SK-N-SH (cell line): Measurements from ENCODE around the gene PDZK1IP1. TPM values are rescaled to one million over a fixed set of nuclear protein-coding genes. Genes with fewer than 3 reads are reported as not detected.

ENCODE experiments used
- CTCF ChIA-PET: fragments of 300-600, 350-600 bp; formaldehyde crosslinking; extraction: SDS; loops from one replicate; lab custom pipeline; 2021; lab: Yijun Ruan, JAX
- POLR2A ChIA-PET: fragments of 350-600 bp; sonication (Branson Sonifier 250); formaldehyde crosslinking; extraction: SDS; loops from one replicate; lab custom pipeline; 2020; ENCODE audit warnings: antibody characterized with exemption, inconsistent platforms; lab: Yijun Ruan, JAX
- DNase-seq: peaks from one replicate; pipeline ENCODE4 v3.0.0; 2012
- H2AFZ ChIP-seq: fragments of 200-600 bp; sonication (generic); 2 replicates; pipeline ENCODE4 v1.8.1; 2016; ENCODE audit warnings: antibody characterized with exemption, mild to moderate bottlenecking, low read depth
- H3F3A ChIP-seq: fragments of 200-600 bp; sonication (generic); replicated peaks from 2 replicates; pipeline ENCODE3; 2016; ENCODE audit warnings: antibody characterized with exemption, mild to moderate bottlenecking; ENCODE audit not compliant: insufficient read depth
- H3K27ac ChIP-seq, 2 experiments: fragments of 200-500 bp in 1 of 2; fragments of 200-600 bp in 1 of 2; sonication (Bioruptor generic) in 1 of 2; sonication (generic), shearing (Covaris generic) in 1 of 2; 2 replicates each; pipeline versions ENCODE4 v1.5.1 to v1.6.1; 2014 to 2016; ENCODE audit warnings: low read depth in 2 of 2, inconsistent platforms in 1 of 2, low read length in 1 of 2, mild to moderate bottlenecking in 1 of 2, mixed read lengths in 1 of 2
- H3K27me3 ChIP-seq: fragments of 200-600 bp; sonication (generic), shearing (Covaris generic); 2 replicates; pipeline ENCODE4 v1.6.1; 2016; ENCODE audit warnings: mixed run types; ENCODE audit not compliant: insufficient read depth
- H3K36me3 ChIP-seq, 2 experiments: fragments of 200-500 bp in 1 of 2; fragments of 200-600 bp in 1 of 2; sonication (Bioruptor generic) in 1 of 2; sonication (generic) in 1 of 2; replicated peaks in 1 of 2; 2 replicates each; pipeline versions ENCODE3 to v1.5.1; 2014 to 2016; ENCODE audit warnings: low read length in 1 of 2, mild to moderate bottlenecking in 1 of 2; ENCODE audit not compliant: insufficient read depth in 2 of 2, control insufficient read depth in 1 of 2
- H3K4me1 ChIP-seq, 2 experiments: fragments of 200-500 bp in 1 of 2; fragments of 200-600 bp in 1 of 2; sonication (Bioruptor generic) in 1 of 2; sonication (generic), shearing (Covaris generic) in 1 of 2; 2 replicates each; pipeline versions ENCODE4 v1.5.1 to v1.6.1; 2014 to 2016; ENCODE audit warnings: low read depth in 1 of 2, low read length in 1 of 2, mixed run types in 1 of 2; ENCODE audit not compliant: insufficient read depth in 2 of 2, control insufficient read depth in 1 of 2
- H3K4me2 ChIP-seq: fragments of 200-600 bp; sonication (generic), shearing (Covaris generic); 2 replicates; pipeline ENCODE4 v1.6.1; 2017; ENCODE audit warnings: mixed run types
- H3K4me3 ChIP-seq, 2 experiments: fragments of 200-500 bp in 1 of 2; fragments of 200-600 bp in 1 of 2; sonication (Bioruptor generic) in 1 of 2; sonication (generic), shearing (Covaris generic) in 1 of 2; 2 replicates each; pipeline versions ENCODE4 v1.5.1 to v1.8.1; 2014 to 2016; ENCODE audit warnings: low read depth in 2 of 2, inconsistent platforms in 1 of 2, low read length in 1 of 2, mild to moderate bottlenecking in 1 of 2, mixed read lengths in 1 of 2, moderate library complexity in 1 of 2
- H3K79me2 ChIP-seq: fragments of 200-600 bp; sonication (generic); 2 replicates; pipeline ENCODE4 v1.8.1; 2017; ENCODE audit warnings: mild to moderate bottlenecking; ENCODE audit not compliant: insufficient read depth
- H3K9ac ChIP-seq: fragments of 200-600 bp; sonication (generic); 2 replicates; pipeline ENCODE4 v1.6.1; 2017; ENCODE audit warnings: mixed run types
- H3K9me2 ChIP-seq: fragments of 200-600 bp; sonication (generic); 2 replicates; pipeline ENCODE4 v1.6.1; 2017; ENCODE audit warnings: mixed run types
- H3K9me3 ChIP-seq: fragments of 200-600 bp; sonication (generic); 2 replicates; pipeline ENCODE4 v1.6.1; 2017; ENCODE audit warnings: mixed run types, mild to moderate bottlenecking, moderate library complexity
- H4K20me1 ChIP-seq: fragments of 200-600 bp; sonication (generic); 2 replicates; pipeline ENCODE4 v1.6.1; 2017; ENCODE audit warnings: mild to moderate bottlenecking, mixed run types; ENCODE audit not compliant: insufficient read depth
- EZH2phosphoT487 ChIP-seq: fragments of 200-600 bp; sonication (generic); IDR thresholded peaks from 2 replicates; pipeline ENCODE4 v1.6.1; 2017; ENCODE audit warnings: low read depth, mixed run types, mild to moderate bottlenecking, antibody characterized with exemption, moderate library complexity, borderline replicate concordance
- FOXJ3 ChIP-seq: sonication (generic); formaldehyde crosslinking; IDR thresholded peaks from 2 replicates; pipeline ENCODE4 v1.5.1; 2020; ENCODE audit warnings: mild to moderate bottlenecking, missing genetic modification reagents
- FOXM1 ChIP-seq: IDR thresholded peaks from 2 replicates; pipeline ENCODE4 v1.4.0; 2012; ENCODE audit warnings: low read depth, mild to moderate bottlenecking
- JUND ChIP-seq: IDR thresholded peaks from 2 replicates; pipeline ENCODE4 v1.4.0; 2012
- POLR2AphosphoS5 ChIP-seq: IDR thresholded peaks from 2 replicates; pipeline ENCODE4 v1.6.1; 2012; ENCODE audit warnings: low read depth, low read length
- RCOR1 ChIP-seq: fragments of 150-350 bp; IDR thresholded peaks from 2 replicates; pipeline ENCODE4 v1.6.1; 2017; ENCODE audit warnings: antibody characterized with exemption, low read length
- SIN3A ChIP-seq: IDR thresholded peaks from 2 replicates; pipeline ENCODE4 v1.6.1; 2012; ENCODE audit warnings: low read depth, mild to moderate bottlenecking, low read length, moderate library complexity, borderline replicate concordance
- WGBS: methylation state at CpG from one replicate; pipeline ENCODE4 v1.1.6; 2017; ENCODE audit warnings: low lambda C conversion rate; 5-methylcytosine and 5-hydroxymethylcytosine counted together
- polyA plus RNA-seq, 3 experiments: library from polyadenylated mRNA; depleted of rRNA; stranded (reverse); fragments of >200 nt; gene quantifications; 2 replicates each; pipeline ENCODE4 v1.2.3, GENCODE V29; 2012
- TF ChIP-seq, protein P1 (sequence below): IDR thresholded peaks from 2 replicates; pipeline ENCODE4 v1.6.1; 2012; ENCODE audit warnings: mild to moderate bottlenecking, low read depth, low read length, moderate library complexity
- TF ChIP-seq, protein P2 (sequence below): IDR thresholded peaks from 2 replicates; pipeline ENCODE4 v1.4.0; 2012; ENCODE audit warnings: low read depth

The PDZK1IP1 gene
- polyA plus RNA-seq, 1 of the 3 experiments (the other 2 are of a cell fraction), result not detected

DNA sequence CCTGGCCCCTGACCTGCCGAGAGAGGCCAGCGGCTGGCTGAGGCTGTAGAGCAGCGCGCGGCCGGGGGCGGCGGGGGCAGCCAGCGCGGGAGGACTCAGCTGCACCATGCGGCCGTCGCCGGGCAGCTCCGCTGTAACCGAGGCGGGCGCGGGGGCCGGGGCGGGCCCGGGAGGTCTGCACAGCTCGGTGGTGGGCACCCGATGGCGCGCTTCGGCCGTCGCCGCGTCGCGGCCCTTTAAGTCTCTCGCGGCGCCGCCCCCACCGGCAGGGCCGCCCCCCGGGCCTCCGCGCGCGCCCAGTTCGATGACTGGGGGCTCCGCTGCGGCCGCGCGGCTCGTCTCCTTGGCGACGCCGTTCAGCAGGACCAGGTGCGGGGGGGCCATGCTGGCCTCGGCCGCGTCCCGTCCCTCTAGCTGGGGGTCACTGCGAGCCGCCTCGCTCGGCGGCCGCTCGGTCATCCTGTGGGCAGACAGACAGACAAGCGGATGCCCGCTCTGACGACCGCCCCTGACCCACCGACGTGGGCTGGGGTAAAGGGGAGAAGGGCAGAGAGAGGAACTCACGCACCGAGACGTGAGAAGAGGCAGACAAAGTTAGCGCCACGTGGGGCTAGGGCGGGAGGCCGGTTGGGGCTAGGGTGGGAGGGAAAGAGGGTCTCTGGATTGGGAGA is 35.7 kb upstream of the PDZK1IP1 start:
- H3F3A ChIP-seq, result no peaks in the 10 kb centered on the region
- H3K4me1 ChIP-seq, result peaks cover 0 to 4% of the 10 kb centered on the region in 2 experiments; a peak in 1 of 4 replicates
- CTCF ChIA-PET, result interaction anchor here (1.0 to 3.3 kb wide), 3 partner anchors 37 to 50 kb away, joined by 3 to 10 read pairs (median 3); no protein-coding TSS in a partner anchor
- peaks cover 99% of the 10 kb centered on the region for H3K27me3 ChIP-seq
- H3K4me2 ChIP-seq, result peak overlapping the region; percentile 41; the same call in 1 of the 2 replicates
- peak; percentile 74 for DNase-seq
- TF ChIP-seq SIN3A, result no peak
- 0 out of 2 replicates have a peak, but pooled peaks have one; percentile 74 for TF ChIP-seq EZH2phosphoT487
- H3K27ac ChIP-seq, result no peak overlapping the region
- peak overlapping the region in 1 of 2 experiments; percentile 34; a peak in 2 of 4 replicates for H3K4me3 ChIP-seq
- POLR2A ChIA-PET, result no interaction called here
- H3K9me3 ChIP-seq, result no peaks in the 10 kb centered on the region
- WGBS, result 11% methylated on average over 30 of the region's 79 CpGs
- no peaks in the 10 kb centered on the region for H3K9me2 ChIP-seq
- no peak overlapping the region for H3K9ac ChIP-seq
- no peak overlapping the region for H2AFZ ChIP-seq
- H3K79me2 ChIP-seq, result no peaks in the 10 kb centered on the region
- 0 out of 2 replicates have a peak, but pooled peaks cover 3% of the 10 kb centered on the region for H4K20me1 ChIP-seq
- no peaks in the 10 kb centered on the region for H3K36me3 ChIP-seq

DNA sequence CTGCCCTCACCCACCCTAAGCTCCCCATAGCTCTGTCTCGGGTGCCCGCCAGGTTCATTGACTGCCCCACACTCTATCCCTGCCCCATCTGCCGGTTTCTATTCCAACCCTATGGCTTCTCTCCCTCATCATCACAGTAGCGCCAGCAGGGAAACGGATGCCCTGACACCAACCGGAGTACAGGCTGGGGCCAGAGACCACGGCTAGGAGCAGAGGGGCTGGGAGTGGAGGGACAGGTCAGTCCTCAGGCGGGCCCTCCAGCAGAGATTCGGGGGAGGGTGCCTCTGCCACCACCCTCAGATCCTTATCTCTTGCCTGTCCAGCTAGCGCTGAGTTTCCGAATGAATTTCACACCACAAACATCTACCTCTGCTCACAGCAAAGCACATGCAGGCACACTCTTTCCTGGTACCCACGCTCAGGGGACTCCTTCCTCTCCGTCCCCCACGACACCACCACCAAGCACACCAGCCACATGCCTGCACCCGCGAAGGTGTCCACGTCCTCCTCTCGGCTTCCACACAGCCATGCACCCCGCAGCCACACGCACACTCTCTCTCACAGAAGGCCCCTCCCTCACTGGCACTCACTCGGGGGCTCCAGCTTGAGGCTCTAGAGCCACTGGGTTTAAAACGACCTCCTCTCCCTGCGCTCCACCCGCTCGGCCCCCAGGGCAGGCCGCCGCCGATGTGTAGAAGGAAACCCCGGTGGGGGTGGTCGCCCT is 35.0 kb upstream of the PDZK1IP1 start:
- POLR2A ChIA-PET, result no interaction called here
- no peak overlapping the region for H2AFZ ChIP-seq

DNA sequence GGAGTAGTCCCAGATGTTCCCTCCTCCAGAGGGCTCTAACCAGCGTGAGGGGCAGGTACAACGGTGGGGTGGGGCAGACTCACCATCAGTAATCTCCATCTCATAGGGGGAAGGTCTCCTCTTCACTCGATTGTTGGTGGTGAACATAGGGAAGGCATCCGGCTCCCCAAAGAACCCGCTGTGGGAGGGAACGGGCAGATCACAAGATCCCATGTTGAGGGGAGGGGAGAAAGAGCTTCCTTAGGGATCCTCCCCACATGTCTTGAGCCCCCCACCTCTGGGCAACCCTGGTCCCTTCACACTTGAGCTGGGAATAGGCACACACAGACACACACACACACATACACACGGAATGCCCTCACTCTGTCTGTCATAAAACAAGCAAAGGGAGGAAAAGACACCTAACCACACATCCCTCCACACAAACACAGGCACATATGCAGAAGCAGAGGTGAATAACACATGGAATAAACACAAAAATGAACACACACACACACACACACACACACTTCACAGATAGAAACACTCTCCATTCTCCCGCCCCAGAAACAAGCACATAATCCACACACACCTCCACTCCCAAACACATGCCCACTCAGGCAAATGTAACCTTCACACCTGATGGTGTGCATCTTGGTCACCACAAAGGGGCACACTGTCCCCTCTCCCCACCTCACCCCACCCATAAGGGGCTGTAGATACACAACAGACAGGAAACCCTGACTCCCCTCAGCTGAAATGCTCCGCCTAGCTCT is 34.3 kb upstream of the PDZK1IP1 start:
- WGBS, result 11% methylated on average over 6 of the region's 9 CpGs

More for the DNA sequence above, 35.0 kb upstream of the PDZK1IP1 start:
- CTCF ChIA-PET, result interaction anchor here (1.3 to 1.5 kb wide), 3 partner anchors 38 to 49 kb away, joined by 3 to 8 read pairs (median 4); no protein-coding TSS in a partner anchor
- Histone ChIP-seq H3K27me3 (peaks cover 92% of the 10 kb centered on the region), H3K4me3 (peak overlapping the region in 1 of 2 experiments; percentile 34; a peak in 1 of 4 replicates), H3F3A (no peaks in the 10 kb centered on the region), H3K36me3 (no peaks in the 10 kb centered on the region), H3K79me2 (no peaks in the 10 kb centered on the region), H3K9me3 (no peaks in the 10 kb centered on the region), H4K20me1 (no peaks in the 10 kb centered on the region), H3K27ac (no peak overlapping the region), H3K9me2 (no peaks in the 10 kb centered on the region), H3K4me2 (peak overlapping the region; percentile 41; the same call in 1 of the 2 replicates), H3K9ac (no peak overlapping the region), H3K4me1 (peaks cover 0 to 4% of the 10 kb centered on the region in 2 experiments; a peak in 1 of 4 replicates)
- peak; percentile 71; the same call in 1 of the 2 replicates for TF ChIP-seq EZH2phosphoT487
- no peak for TF ChIP-seq POLR2AphosphoS5
- WGBS, result 8% methylated on average over 26 of the region's 30 CpGs
- DNase-seq, result peak; percentile 57

More for the DNA sequence above, 34.3 kb upstream of the PDZK1IP1 start:
- DNase-seq, result no peak
- Histone ChIP-seq H3K9me3 (no peaks in the 10 kb centered on the region), H3K4me3 (no peak overlapping the region), H3F3A (no peaks in the 10 kb centered on the region), H3K36me3 (no peaks in the 10 kb centered on the region)
- CTCF ChIA-PET, result interaction anchor here (1.3 to 1.5 kb wide), 2 partner anchors 39 to 49 kb away, joined by 4 to 8 read pairs; no protein-coding TSS in a partner anchor
- TF ChIP-seq, protein P1, sequence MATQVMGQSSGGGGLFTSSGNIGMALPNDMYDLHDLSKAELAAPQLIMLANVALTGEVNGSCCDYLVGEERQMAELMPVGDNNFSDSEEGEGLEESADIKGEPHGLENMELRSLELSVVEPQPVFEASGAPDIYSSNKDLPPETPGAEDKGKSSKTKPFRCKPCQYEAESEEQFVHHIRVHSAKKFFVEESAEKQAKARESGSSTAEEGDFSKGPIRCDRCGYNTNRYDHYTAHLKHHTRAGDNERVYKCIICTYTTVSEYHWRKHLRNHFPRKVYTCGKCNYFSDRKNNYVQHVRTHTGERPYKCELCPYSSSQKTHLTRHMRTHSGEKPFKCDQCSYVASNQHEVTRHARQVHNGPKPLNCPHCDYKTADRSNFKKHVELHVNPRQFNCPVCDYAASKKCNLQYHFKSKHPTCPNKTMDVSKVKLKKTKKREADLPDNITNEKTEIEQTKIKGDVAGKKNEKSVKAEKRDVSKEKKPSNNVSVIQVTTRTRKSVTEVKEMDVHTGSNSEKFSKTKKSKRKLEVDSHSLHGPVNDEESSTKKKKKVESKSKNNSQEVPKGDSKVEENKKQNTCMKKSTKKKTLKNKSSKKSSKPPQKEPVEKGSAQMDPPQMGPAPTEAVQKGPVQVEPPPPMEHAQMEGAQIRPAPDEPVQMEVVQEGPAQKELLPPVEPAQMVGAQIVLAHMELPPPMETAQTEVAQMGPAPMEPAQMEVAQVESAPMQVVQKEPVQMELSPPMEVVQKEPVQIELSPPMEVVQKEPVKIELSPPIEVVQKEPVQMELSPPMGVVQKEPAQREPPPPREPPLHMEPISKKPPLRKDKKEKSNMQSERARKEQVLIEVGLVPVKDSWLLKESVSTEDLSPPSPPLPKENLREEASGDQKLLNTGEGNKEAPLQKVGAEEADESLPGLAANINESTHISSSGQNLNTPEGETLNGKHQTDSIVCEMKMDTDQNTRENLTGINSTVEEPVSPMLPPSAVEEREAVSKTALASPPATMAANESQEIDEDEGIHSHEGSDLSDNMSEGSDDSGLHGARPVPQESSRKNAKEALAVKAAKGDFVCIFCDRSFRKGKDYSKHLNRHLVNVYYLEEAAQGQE, result no peak
- TF ChIP-seq POLR2AphosphoS5 (no peak), FOXM1 (no peak), FOXJ3 (CRISPR knock-in tag) (no peak), JUND (no peak), RCOR1 (no peak)
- TF ChIP-seq, protein P2, sequence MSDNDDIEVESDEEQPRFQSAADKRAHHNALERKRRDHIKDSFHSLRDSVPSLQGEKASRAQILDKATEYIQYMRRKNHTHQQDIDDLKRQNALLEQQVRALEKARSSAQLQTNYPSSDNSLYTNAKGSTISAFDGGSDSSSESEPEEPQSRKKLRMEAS, result no peak
- TF ChIP-seq, all 33 proteins: peak for 0
- POLR2A ChIA-PET, result no interaction called here
- Histone ChIP-seq H3K4me2 (no peak overlapping the region), H3K9ac (no peak overlapping the region), H2AFZ (no peak overlapping the region), H3K27me3 (peaks cover 84% of the 10 kb centered on the region), H4K20me1 (no peaks in the 10 kb centered on the region), H3K79me2 (no peaks in the 10 kb centered on the region), H3K9me2 (no peaks in the 10 kb centered on the region), H3K4me1 (peaks cover 0 to 4% of the 10 kb centered on the region in 2 experiments; a peak in 1 of 4 replicates), H3K27ac (no peak overlapping the region)
